Measurements from ENCODE around the gene FARP2.

DNA sequence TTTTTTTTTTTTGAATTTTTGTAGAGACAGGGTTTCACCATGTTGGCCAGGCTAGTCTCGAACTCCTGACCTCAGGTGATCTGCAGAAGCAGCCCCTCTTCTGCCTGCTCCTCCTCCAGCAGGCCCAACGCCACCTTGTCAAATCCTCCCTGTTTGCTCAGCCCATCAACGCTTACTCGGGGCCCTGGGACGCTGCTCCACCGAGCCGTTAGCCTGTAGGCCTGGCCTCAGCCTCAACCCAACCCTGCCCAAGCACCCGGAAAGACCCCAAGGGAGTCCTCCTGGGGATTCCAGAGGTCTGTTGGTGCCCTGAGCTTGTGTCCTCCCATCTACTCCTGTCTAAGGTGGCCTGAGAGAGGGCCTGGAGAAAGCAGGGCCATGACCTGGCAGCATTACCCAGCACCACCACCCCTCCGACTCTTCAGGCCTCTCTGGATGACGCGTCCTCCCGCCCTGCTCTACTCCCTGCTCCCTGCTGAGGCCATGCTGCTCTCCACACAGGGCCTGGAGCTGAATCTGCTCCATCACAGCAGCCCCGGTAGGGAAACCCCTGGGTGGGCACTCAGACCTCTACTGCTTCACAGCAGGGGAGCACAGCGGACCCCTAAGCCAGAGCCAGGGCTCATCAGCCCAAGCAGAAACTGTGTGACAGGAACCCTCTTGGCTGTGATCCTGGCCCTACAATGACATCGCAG, 149.1 kb downstream of the FARP2 start:
- TF ChIP-seq, protein P1, sequence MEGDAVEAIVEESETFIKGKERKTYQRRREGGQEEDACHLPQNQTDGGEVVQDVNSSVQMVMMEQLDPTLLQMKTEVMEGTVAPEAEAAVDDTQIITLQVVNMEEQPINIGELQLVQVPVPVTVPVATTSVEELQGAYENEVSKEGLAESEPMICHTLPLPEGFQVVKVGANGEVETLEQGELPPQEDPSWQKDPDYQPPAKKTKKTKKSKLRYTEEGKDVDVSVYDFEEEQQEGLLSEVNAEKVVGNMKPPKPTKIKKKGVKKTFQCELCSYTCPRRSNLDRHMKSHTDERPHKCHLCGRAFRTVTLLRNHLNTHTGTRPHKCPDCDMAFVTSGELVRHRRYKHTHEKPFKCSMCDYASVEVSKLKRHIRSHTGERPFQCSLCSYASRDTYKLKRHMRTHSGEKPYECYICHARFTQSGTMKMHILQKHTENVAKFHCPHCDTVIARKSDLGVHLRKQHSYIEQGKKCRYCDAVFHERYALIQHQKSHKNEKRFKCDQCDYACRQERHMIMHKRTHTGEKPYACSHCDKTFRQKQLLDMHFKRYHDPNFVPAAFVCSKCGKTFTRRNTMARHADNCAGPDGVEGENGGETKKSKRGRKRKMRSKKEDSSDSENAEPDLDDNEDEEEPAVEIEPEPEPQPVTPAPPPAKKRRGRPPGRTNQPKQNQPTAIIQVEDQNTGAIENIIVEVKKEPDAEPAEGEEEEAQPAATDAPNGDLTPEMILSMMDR (conservative IDR thresholded peaks at IDR 0.05 in 1 of 2, IDR thresholded peaks at IDR 0.05 in 1 of 2; ENCODE audit: extremely low read depth in 1 of 2, insufficient read depth in 1 of 2, low read depth in 1 of 2, low read length in 2 of 2) = no peak
- TF ChIP-seq EZH2 (IDR thresholded peaks at IDR 0.05; ENCODE audit: borderline replicate concordance, low read length) = no peak
